SK-N-SH treated with all-trans-retinoic acid at 6 μM for 48 hours (cell line): ENCODE measurements around the gene SENP5.

Experiments used
- ATAC-seq: fragments of 200-7000 bp; cut with Tn5 transposase; 3 replicates; pipeline ENCODE4 v1.9.1; 2020; ENCODE audit warnings: mild to moderate bottlenecking, moderate library complexity
- ARNTL ChIP-seq: fragments of 450-650 bp; formaldehyde crosslinking; IDR thresholded peaks from 2 replicates; pipeline ENCODE4 v1.5.0; 2020; ENCODE audit warnings: low read depth, mild to moderate bottlenecking, moderate library complexity, borderline replicate concordance
- BACH2 ChIP-seq: fragments of 250-450 bp; sonication (Bioruptor Pico); IDR thresholded peaks from 2 replicates; pipeline ENCODE4 v1.9.0; 2021; ENCODE audit warnings: mild to moderate bottlenecking, borderline replicate concordance
- CSDC2 ChIP-seq: fragments of 250-450 bp; sonication (Bioruptor Pico); IDR thresholded peaks from 2 replicates; pipeline ENCODE4 v1.5.0; 2020; ENCODE audit warnings: mild to moderate bottlenecking, moderate library complexity
- ESRRG ChIP-seq: fragments of 250-450 bp; sonication (Bioruptor Pico); IDR thresholded peaks from 2 replicates; pipeline ENCODE4 v1.6.1; 2021; ENCODE audit warnings: mild to moderate bottlenecking
- GLIS3 ChIP-seq: fragments of 250-450 bp; sonication (Bioruptor Pico); IDR thresholded peaks from 2 replicates; pipeline ENCODE4 v1.5.0; 2020; ENCODE audit warnings: mild to moderate bottlenecking, moderate library complexity
- ISL1 ChIP-seq: fragments of 250-450 bp; sonication (Bioruptor Pico); IDR thresholded peaks from 2 replicates; pipeline ENCODE4 v2.1.2; 2022; ENCODE audit warnings: mild to moderate bottlenecking, moderate library complexity
- OSR1 ChIP-seq: fragments of 250-450 bp; sonication (Bioruptor Pico); IDR thresholded peaks from 2 replicates; pipeline ENCODE4 v1.8.0; 2022; ENCODE audit warnings: moderate library complexity, mild to moderate bottlenecking, inconsistent platforms
- PPARA ChIP-seq: fragments of 250-450 bp; sonication (Bioruptor Pico); IDR thresholded peaks from 2 replicates; pipeline ENCODE4 v1.5.0; 2020; ENCODE audit warnings: mild to moderate bottlenecking, borderline replicate concordance
- RARB ChIP-seq: fragments of 250-450 bp; sonication (Bioruptor Pico); IDR thresholded peaks from 2 replicates; pipeline ENCODE4 v1.8.0; 2021; ENCODE audit warnings: mild to moderate bottlenecking, moderate library complexity
- SNAI2 ChIP-seq: fragments of 250-450 bp; sonication (Bioruptor Pico); IDR thresholded peaks from 2 replicates; pipeline ENCODE4 v1.5.0; 2020; ENCODE audit warnings: mild to moderate bottlenecking, moderate library complexity
- TCF4 ChIP-seq: fragments of 250-450 bp; sonication (Bioruptor Pico); IDR thresholded peaks from 2 replicates; pipeline ENCODE4 v1.8.0; 2021; ENCODE audit warnings: mild to moderate bottlenecking, moderate library complexity, borderline replicate concordance
- TOX ChIP-seq: fragments of 250-450 bp; sonication (Bioruptor Pico); IDR thresholded peaks from 2 replicates; pipeline ENCODE4 v1.8.0; 2021; ENCODE audit warnings: mild to moderate bottlenecking, moderate library complexity, borderline replicate concordance
- ZC3H10 ChIP-seq: fragments of 250-450 bp; sonication (Bioruptor Pico); IDR thresholded peaks from 2 replicates; pipeline ENCODE4 v1.5.1; 2021; ENCODE audit warnings: mild to moderate bottlenecking, moderate library complexity
- ZFP30 ChIP-seq: fragments of 450-650 bp; formaldehyde crosslinking; IDR thresholded peaks from 2 replicates; pipeline ENCODE4 v1.5.0; 2022; ENCODE audit warnings: mild to moderate bottlenecking, moderate library complexity
- ZNF565 ChIP-seq: fragments of 450-650 bp; formaldehyde crosslinking; conservative IDR thresholded peaks from 2 replicates; pipeline ENCODE4 v1.5.0; 2020; ENCODE audit warnings: low read depth, mild to moderate bottlenecking, moderate library complexity
- ZNF70 ChIP-seq: fragments of 450-650 bp; formaldehyde crosslinking; IDR thresholded peaks from 2 replicates; pipeline ENCODE4 v1.5.0; 2020; ENCODE audit warnings: mild to moderate bottlenecking, moderate library complexity
- ZNF8 ChIP-seq: fragments of 450-650 bp; formaldehyde crosslinking; IDR thresholded peaks from 2 replicates; pipeline ENCODE4 v1.5.0; 2020; ENCODE audit warnings: mild to moderate bottlenecking, moderate library complexity
- TF ChIP-seq, protein P1 (sequence below): fragments of 250-450 bp; sonication (Bioruptor Pico); IDR thresholded peaks from 2 replicates; pipeline ENCODE4 v1.5.0; 2020; ENCODE audit warnings: mild to moderate bottlenecking, moderate library complexity
- TF ChIP-seq, protein P2 (sequence below): fragments of 250-450 bp; sonication (Bioruptor Pico); IDR thresholded peaks from 2 replicates; pipeline ENCODE4 v1.5.1; 2020; ENCODE audit warnings: low read depth, mild to moderate bottlenecking, moderate library complexity
- TF ChIP-seq, protein P3 (sequence below): fragments of 250-450 bp; sonication (Bioruptor Pico); IDR thresholded peaks from 2 replicates; pipeline ENCODE4 v1.8.0; 2021; ENCODE audit warnings: low read depth, mild to moderate bottlenecking, moderate library complexity, borderline replicate concordance

SENP5 gene

DNA sequence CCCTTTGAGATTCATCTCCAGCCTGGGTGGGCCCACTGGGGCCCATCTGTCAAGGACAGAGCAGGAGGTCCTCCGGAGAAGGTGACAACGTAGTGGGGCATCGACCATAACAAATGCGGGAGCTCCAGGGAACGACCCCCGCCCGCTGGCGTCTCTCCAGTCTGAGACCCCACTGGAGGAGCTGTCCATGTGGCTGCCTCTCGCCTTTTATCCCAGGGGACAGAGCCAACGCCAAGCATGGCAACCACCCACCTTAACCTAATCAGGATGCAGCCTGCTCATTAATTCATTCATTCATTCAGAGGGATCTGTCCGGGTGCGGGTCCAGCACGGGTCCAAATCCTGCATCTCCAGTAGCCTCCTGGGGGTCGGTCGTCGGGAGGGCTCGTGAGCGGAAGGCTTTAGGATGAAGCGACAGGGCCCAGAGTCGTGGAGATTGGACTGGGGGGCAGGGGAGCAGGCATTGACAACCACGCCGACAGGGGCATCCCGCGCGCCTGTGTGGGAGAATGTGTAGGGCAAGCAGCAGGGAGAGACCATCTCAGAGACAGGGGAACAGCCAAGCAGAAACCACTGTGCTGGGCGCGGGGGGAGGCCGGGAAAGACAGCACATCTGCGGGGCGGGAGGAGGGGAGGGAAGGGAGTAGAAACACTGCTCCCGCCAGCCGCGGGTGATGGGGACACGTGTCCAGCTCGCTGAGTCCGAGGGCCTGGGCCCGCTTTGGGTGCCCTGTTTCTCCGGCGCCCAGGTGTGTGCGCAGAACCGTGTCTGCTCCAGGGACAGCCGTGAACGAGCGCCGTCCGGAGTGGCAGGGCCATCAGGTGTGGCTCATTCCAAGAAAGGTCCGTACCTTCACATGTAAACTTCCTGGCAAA is 99.0 kb downstream of the SENP5 start (continued):
- TF ChIP-seq TOX (CRISPR knock-in tag) (no peak), OSR1 (CRISPR knock-in tag) (no peak), ZNF70 (CRISPR knock-in tag) (no peak), SNAI2 (no peak), GLIS3 (no peak), ZNF565 (CRISPR knock-in tag) (no peak), PPARA (CRISPR knock-in tag) (no peak)

DNA sequence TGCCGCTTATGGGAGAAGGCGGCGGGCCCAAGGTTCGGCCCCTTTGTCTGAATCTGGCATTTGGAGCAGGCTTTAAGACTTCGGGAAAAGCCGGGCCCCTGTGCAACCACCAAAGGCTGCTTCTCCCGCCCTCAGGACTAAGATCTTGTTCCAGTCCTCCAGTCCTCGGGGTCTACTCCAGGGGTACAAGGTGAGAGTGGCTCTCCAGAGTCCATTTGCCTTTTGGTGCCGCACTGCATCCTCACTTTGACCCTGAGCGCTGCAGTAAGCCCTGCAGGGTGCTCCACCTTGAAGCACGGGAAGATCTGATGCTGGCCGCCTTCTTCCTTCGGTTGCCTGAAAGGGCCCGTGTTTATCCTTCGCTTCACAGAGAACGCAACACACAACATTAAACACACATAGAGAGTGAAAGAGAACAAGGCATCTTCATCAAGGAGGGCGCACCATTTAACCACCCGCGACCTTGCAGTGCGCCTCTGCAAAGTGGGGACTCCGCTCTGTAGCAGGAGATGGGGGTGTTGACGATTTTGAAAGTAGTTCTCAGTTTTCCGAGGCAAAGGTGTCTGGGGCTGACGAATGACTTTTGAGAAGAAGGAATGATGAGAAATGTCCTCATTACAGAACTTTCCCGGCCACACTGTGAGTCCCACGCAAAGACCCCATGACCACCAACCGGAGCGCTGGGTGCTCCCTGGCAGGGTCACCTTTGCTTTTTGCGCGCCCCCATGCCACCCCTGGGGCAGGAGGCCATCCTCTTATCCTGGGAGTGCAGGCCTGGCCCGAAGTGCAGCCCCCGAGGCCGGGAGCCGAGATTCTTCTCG is 99.9 kb downstream of the SENP5 start:
- no peak for ATAC-seq
- TF ChIP-seq OSR1 (CRISPR knock-in tag) (no peak), GLIS3 (no peak), ZFP30 (CRISPR knock-in tag) (no peak), ESRRG (CRISPR knock-in tag) (no peak), RARB (CRISPR knock-in tag) (no peak), TCF4 (CRISPR knock-in tag) (no peak), SNAI2 (no peak), ISL1 (CRISPR knock-in tag) (no peak)
- TF ChIP-seq, protein P1, sequence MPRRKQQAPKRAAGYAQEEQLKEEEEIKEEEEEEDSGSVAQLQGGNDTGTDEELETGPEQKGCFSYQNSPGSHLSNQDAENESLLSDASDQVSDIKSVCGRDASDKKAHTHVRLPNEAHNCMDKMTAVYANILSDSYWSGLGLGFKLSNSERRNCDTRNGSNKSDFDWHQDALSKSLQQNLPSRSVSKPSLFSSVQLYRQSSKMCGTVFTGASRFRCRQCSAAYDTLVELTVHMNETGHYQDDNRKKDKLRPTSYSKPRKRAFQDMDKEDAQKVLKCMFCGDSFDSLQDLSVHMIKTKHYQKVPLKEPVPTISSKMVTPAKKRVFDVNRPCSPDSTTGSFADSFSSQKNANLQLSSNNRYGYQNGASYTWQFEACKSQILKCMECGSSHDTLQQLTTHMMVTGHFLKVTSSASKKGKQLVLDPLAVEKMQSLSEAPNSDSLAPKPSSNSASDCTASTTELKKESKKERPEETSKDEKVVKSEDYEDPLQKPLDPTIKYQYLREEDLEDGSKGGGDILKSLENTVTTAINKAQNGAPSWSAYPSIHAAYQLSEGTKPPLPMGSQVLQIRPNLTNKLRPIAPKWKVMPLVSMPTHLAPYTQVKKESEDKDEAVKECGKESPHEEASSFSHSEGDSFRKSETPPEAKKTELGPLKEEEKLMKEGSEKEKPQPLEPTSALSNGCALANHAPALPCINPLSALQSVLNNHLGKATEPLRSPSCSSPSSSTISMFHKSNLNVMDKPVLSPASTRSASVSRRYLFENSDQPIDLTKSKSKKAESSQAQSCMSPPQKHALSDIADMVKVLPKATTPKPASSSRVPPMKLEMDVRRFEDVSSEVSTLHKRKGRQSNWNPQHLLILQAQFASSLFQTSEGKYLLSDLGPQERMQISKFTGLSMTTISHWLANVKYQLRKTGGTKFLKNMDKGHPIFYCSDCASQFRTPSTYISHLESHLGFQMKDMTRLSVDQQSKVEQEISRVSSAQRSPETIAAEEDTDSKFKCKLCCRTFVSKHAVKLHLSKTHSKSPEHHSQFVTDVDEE (CRISPR knock-in tag): no peak
- TF ChIP-seq, protein P2, sequence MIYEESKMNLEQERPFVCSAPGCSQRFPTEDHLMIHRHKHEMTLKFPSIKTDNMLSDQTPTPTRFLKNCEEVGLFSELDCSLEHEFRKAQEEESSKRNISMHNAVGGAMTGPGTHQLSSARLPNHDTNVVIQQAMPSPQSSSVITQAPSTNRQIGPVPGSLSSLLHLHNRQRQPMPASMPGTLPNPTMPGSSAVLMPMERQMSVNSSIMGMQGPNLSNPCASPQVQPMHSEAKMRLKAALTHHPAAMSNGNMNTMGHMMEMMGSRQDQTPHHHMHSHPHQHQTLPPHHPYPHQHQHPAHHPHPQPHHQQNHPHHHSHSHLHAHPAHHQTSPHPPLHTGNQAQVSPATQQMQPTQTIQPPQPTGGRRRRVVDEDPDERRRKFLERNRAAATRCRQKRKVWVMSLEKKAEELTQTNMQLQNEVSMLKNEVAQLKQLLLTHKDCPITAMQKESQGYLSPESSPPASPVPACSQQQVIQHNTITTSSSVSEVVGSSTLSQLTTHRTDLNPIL (CRISPR knock-in tag): no peak

DNA sequence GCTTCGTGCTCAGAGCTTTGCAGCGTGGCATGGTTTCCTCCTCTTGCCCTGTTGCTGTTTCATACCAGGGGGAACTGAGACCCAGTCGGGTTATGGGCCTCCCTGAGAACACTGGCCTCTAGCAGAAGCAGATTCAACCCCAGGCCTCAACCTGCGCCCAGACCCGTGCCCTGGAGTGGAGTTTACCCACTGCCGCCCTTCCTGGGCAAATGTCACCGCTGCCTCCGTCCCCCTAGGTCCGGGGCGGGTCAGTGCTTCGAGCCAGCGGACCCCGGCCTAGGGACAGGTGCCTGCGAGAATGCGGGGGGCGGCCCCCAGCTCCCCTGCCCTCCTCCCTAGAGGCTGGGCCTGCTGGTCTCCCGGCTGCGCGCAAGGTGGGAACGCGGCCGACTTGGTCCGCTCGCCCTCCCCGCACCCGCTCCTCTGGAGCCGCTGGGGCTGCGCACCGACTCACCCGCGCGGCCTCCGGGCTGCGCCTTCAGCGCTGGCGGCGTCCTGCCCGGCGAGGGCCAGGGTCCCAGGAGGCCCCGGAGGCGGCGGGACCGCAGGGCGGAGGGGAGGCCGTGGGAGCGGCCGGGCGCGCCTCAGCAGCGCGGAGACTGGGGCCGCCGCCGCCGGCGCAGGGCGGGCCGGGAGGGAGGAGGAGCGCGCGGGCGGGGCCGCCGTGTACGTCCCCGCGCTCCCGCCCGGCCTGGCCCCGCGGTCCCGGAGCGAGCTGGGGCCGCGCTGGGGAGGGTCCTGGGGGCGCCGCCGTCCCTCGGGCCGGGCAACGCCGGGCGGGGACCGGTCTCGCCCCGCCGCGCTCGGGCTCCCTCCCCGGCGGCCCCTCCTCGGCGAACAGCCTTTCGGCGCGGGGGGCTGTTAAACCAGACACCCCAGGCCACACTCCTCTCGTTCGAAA is 100.8 kb downstream of the SENP5 start, which contains the start of gene PIGZ:
Gene PIGZ, minus strand, starts transcription at position 601 of the 901 bp plus-strand sequence. CDS start 16,802 bp downstream, outside the sequence.
- TF ChIP-seq RARB (CRISPR knock-in tag): no peak
- no peak for TF ChIP-seq TCF4 (CRISPR knock-in tag)
- no peak for TF ChIP-seq ZC3H10
- no peak for TF ChIP-seq BACH2
- TF ChIP-seq ZFP30 (CRISPR knock-in tag): no peak
- peak; percentile 71 for ATAC-seq

DNA sequence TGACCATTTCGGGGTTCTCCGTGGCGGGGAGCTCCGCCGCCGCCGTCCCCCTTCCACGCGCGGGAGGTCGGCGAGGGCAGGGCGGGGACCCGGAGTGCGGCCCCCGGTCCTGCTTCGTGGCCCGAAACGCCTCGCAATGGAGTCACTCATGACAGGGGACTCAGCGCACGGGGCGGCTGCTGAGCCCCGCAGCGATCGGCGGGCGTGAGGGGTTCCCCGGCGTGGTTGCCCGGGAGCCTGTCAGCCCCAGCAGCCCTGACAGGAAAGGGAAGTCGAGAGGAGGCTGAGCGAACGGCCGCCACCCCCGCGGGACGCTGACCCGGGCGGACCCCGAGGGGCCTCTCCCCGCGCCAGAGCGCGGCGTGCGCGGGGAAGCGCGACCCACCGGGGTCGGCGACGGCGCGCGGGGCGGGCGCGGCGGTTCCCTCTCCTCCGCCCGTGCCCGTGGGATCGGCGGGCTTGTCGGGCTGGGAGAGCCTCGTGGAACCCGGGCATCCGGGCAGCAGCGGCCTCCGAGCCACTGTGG is 101.5 kb downstream of the SENP5 start:
- ATAC-seq: peak; percentile 41
- TF ChIP-seq BACH2 (no peak), ZNF8 (CRISPR knock-in tag) (no peak), CSDC2 (CRISPR knock-in tag) (no peak), ZNF565 (CRISPR knock-in tag) (no peak), ISL1 (CRISPR knock-in tag) (no peak), TOX (CRISPR knock-in tag) (no peak), ESRRG (CRISPR knock-in tag) (no peak), TCF4 (CRISPR knock-in tag) (no peak), ARNTL (no peak), OSR1 (CRISPR knock-in tag) (no peak), ZC3H10 (no peak), ZNF70 (CRISPR knock-in tag) (no peak), GLIS3 (no peak), ZFP30 (CRISPR knock-in tag) (no peak), RARB (CRISPR knock-in tag) (no peak)
- TF ChIP-seq, protein P1 (CRISPR knock-in tag): no peak
- TF ChIP-seq, protein P3, sequence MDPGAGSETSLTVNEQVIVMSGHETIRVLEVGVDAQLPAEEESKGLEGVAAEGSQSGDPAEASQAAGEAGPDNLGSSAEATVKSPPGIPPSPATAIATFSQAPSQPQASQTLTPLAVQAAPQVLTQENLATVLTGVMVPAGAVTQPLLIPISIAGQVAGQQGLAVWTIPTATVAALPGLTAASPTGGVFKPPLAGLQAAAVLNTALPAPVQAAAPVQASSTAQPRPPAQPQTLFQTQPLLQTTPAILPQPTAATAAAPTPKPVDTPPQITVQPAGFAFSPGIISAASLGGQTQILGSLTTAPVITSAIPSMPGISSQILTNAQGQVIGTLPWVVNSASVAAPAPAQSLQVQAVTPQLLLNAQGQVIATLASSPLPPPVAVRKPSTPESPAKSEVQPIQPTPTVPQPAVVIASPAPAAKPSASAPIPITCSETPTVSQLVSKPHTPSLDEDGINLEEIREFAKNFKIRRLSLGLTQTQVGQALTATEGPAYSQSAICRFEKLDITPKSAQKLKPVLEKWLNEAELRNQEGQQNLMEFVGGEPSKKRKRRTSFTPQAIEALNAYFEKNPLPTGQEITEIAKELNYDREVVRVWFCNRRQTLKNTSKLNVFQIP: no peak
- TF ChIP-seq, protein P2 (CRISPR knock-in tag): no peak
